NCI-H345 treated with DMSO at 0.1 percent for 48 hours (cell line): ENCODE measurements around the gene ATP11A.
A peak's percentile ranks its signal among the peaks of the same experiment; 100 is the strongest.

Experiments
- DNase-seq: peaks from one replicate; lab custom pipeline; 2025; ENCODE audit not compliant: unreplicated experiment; lab: John Stamatoyannopoulos, UW

ATP11A gene

GRCh38 chr13:112923962-112924361, 234.1 kb downstream of the ATP11A start:
- no peak for DNase-seq

- DNase-seq = no peak
Observed at GRCh38 chr13:112924365-112924764, 234.5 kb downstream of the ATP11A start.

- DNase-seq = no peak
Observed at GRCh38 chr13:112926003-112926402, 236.2 kb downstream of the ATP11A start.

GRCh38 chr13:112926993-112927392, 237.2 kb downstream of the ATP11A start:
- no peak for DNase-seq

GRCh38 chr13:112928020-112928971, 238.5 kb downstream of the ATP11A start:
- no peak for DNase-seq

- peak; percentile 85 for DNase-seq
Observed at GRCh38 chr13:112928972-112929782, 239.3 kb downstream of the ATP11A start.

- no peak for DNase-seq
Observed at GRCh38 chr13:112929783-112930055, 239.9 kb downstream of the ATP11A start.

GRCh38 chr13:112930192-112930591, 240.4 kb downstream of the ATP11A start:
- no peak for DNase-seq

GRCh38 chr13:112931028-112931934, 241.4 kb downstream of the ATP11A start:
- DNase-seq = peak; percentile 89

- DNase-seq = no peak
Observed at GRCh38 chr13:112932971-112933370, 243.1 kb downstream of the ATP11A start.

GRCh38 chr13:112933649-112934048, 243.8 kb downstream of the ATP11A start:
- DNase-seq = no peak

- DNase-seq = no peak
Observed at GRCh38 chr13:112934078-112934477, 244.2 kb downstream of the ATP11A start.
